ENCODE results near the gene ADAM12.

DNA sequence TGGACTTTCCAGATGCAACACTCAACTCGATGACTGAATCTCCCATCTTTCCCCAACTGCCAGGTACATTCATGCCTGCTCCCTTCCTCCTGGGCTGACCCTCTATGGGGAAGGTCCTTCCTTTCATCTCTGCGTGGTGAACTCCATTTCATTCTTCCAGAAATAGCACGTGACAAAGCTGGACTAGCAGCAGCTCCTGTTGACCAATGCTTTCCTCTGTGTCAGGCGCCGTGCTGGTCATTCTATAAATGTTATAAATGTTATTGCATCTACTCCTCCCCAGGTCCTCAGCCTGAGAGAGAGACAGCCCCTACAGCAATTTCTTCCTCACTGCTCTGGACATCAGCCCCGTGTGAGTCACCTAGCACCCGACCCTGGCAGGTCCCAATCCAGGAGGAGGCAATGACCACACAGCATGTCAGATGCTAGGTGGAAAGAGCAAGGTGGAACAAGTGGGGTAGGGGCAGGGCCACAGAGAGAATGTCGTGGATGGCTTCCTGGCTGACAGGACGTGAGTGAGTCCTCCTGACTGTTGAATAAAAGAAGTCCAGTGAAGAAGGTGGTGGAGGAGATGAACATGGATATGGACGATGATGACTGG lies 178.1 kb downstream of the ADAM12 start:
- TF ChIP-seq TAF1 (IDR thresholded peaks at IDR 0.05; ENCODE audit: borderline replicate concordance, low read depth, low read length) (no peak), RXRA (IDR thresholded peaks at IDR 0.05; ENCODE audit: borderline replicate concordance, low read depth) (no peak), SMC3 (IDR thresholded peaks at IDR 0.05; ENCODE audit: low read depth, low read length) (no peak)
- TF ChIP-seq, protein P1, sequence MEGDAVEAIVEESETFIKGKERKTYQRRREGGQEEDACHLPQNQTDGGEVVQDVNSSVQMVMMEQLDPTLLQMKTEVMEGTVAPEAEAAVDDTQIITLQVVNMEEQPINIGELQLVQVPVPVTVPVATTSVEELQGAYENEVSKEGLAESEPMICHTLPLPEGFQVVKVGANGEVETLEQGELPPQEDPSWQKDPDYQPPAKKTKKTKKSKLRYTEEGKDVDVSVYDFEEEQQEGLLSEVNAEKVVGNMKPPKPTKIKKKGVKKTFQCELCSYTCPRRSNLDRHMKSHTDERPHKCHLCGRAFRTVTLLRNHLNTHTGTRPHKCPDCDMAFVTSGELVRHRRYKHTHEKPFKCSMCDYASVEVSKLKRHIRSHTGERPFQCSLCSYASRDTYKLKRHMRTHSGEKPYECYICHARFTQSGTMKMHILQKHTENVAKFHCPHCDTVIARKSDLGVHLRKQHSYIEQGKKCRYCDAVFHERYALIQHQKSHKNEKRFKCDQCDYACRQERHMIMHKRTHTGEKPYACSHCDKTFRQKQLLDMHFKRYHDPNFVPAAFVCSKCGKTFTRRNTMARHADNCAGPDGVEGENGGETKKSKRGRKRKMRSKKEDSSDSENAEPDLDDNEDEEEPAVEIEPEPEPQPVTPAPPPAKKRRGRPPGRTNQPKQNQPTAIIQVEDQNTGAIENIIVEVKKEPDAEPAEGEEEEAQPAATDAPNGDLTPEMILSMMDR (IDR thresholded peaks at IDR 0.05), result no peak

All from SK-N-SH (cell line).